GM12892 (cell line): Measurements from ENCODE around the gene DACT3.

Source experiments
- POLR2A ChIP-seq: IDR thresholded peaks from 2 replicates; pipeline ENCODE4 v1.6.1; 2011; ENCODE audit warnings: low read depth, low read length, control low read depth
- POLR2AphosphoS5 ChIP-seq: IDR thresholded peaks from 2 replicates; pipeline ENCODE4 v1.6.1; 2011; ENCODE audit warnings: low read depth, low read length, control low read depth
- TAF1 ChIP-seq: IDR thresholded peaks from 2 replicates; pipeline ENCODE4 v1.6.1; 2011; ENCODE audit warnings: low read depth, mild to moderate bottlenecking, control low read depth, low read length, borderline replicate concordance

DNA sequence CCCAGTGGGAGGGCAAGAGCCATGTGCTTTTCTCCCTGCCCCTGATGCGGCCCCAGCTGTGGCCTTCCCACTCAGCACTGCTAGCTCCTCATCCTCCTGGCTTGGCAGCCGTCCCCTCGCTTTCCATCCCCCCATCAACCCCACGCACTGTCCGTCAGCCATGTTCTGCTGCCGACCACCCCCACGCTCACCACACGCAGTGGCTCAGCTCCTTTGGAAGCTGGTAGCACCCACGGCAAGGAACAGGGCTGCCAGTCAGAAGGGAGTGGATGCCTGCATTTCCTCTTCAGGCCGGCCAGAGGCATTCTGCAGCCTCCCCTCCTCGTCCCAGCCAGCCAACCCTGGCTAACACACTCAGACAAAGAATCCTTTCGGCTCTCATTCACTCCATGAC lies 53.5 kb downstream of the DACT3 start:
- TF ChIP-seq POLR2A (no peak), POLR2AphosphoS5 (0 out of 2 replicates have a peak, but pooled peaks have one; percentile 14), TAF1 (no peak)
